ENCODE data around the gene SCYGR4.

GRCh38 chr2:227577555-227577954 lies 39.7 kb upstream of the SCYGR4 start:
- TF ChIP-seq EZH2 (IDR thresholded peaks at IDR 0.05; ENCODE audit: insufficient read depth, poor library complexity, severe bottlenecking) = no peak
- TF ChIP-seq EZH2phosphoT487 (IDR thresholded peaks at IDR 0.05; ENCODE audit: insufficient read depth, low read depth) = no peak

All from GM23248 (cell line).